HG02981 (cell line): ENCODE measurements around the gene TOM1L1.

Source experiments
- ATAC-seq: cut with Tn5 transposase; IDR thresholded peaks from one replicate; pipeline ENCODE4 v1.9.1; 2021; ENCODE audit warnings: mild to moderate bottlenecking, moderate library complexity; ENCODE audit not compliant: unreplicated experiment

The TOM1L1 gene

GRCh38 chr17:54985476-54985875 lies 84.8 kb downstream of the TOM1L1 start:
- ATAC-seq, result no peak

- ATAC-seq, result no peak
These were observed 89.5 kb downstream of the TOM1L1 start for GRCh38 chr17:54990118-54990517.

- ATAC-seq, result no peak
These were observed 90.9 kb downstream of the TOM1L1 start for GRCh38 chr17:54991567-54991966.

GRCh38 chr17:54992797-54993639 lies 92.4 kb downstream of the TOM1L1 start:
- no peak for ATAC-seq

- no peak for ATAC-seq
These were observed 95.8 kb downstream of the TOM1L1 start for GRCh38 chr17:54996441-54996840.

- no peak for ATAC-seq
These were observed 101.8 kb downstream of the TOM1L1 start for GRCh38 chr17:55002458-55002857.

- ATAC-seq, result no peak
These were observed 103.8 kb downstream of the TOM1L1 start for GRCh38 chr17:55004484-55004883.

- no peak for ATAC-seq
These were observed 104.9 kb downstream of the TOM1L1 start for GRCh38 chr17:55005520-55005919.
